Mesangial cell (primary cell): ENCODE measurements around the gene MAEL. TPM values are rescaled to one million over a fixed set of nuclear protein-coding genes. Genes with fewer than 3 reads are reported as not detected.

Source experiments
- total RNA-seq: library from RNA; depleted of rRNA; stranded (reverse); fragments of >200 nt; gene quantifications from 2 replicates; pipeline ENCODE4 v1.2.3, GENCODE V29; 2015

MAEL gene
- total RNA-seq: 0.13 and 0.49 TPM in 2 replicates

GRCh38 chr1:166988974-166989515, at the start of gene MAEL:
TSS of gene MAEL (plus strand) at chr1:166989280. CDS start at chr1:166989353, 73 bp downstream.

GRCh38 chr1:166975361-166976129, 13.5 kb upstream of the MAEL start, which contains the start of gene ILDR2:
TSS of gene ILDR2 (minus strand) at chr1:166975540. CDS start at chr1:166975268, 272 bp downstream.

Other genes with a start within 250 kb of the MAEL start
- gene POGK, start 149.8 kb upstream of the MAEL start, total RNA-seq: 21.3 and 22.2 TPM in 2 replicates
- gene TADA1, start 113.0 kb upstream of the MAEL start, total RNA-seq: 9.6 and 10.1 TPM in 2 replicates
- 1.3 and 4.4 TPM in 2 replicates for gene ILDR2, start 13.7 kb upstream of the MAEL start, total RNA-seq
- gene GPA33, start 101.1 kb downstream of the MAEL start, total RNA-seq: 0.13 TPM in 1 of 2 replicates, not detected in the other
- gene STYXL2, start 104.8 kb downstream of the MAEL start, total RNA-seq: not detected in 2 replicates
- 5.1 and 7.4 TPM in 2 replicates for gene POU2F1, start 231.6 kb downstream of the MAEL start, total RNA-seq